Skeletal muscle tissue (tissue), 4 donors: Measurements from ENCODE around the gene ITPRID2. TPM values are rescaled to one million over a fixed set of nuclear protein-coding genes. Genes with fewer than 3 reads are reported as not detected.

Experiments
- H3K27ac ChIP-seq: one replicate; pipeline ENCODE4 v1.7.0; 2013; ENCODE audit warnings: mild to moderate bottlenecking, low read depth, low read length, inconsistent platforms
- H3K27me3 ChIP-seq, 3 donors: one replicate each; pipeline ENCODE4 v1.7.0; 2013; ENCODE audit warnings: low read length in 3 of 3; ENCODE audit not compliant: control insufficient read depth in 3 of 3, insufficient read depth in 3 of 3
- H3K36me3 ChIP-seq, 3 donors: one replicate each; pipeline ENCODE4 v1.7.0; 2013; ENCODE audit warnings: low read length in 3 of 3; ENCODE audit not compliant: control insufficient read depth in 3 of 3, insufficient read depth in 3 of 3
- H3K4me1 ChIP-seq, 3 donors: one replicate each; pipeline ENCODE4 v1.7.0; 2013; ENCODE audit warnings: low read length in 3 of 3, mild to moderate bottlenecking in 3 of 3; ENCODE audit not compliant: control insufficient read depth in 3 of 3, insufficient read depth in 3 of 3
- H3K4me3 ChIP-seq, 3 donors: one replicate each; pipeline ENCODE4 v1.7.0; 2013; ENCODE audit warnings: low read length in 3 of 3
- H3K9ac ChIP-seq, 3 donors: one replicate each; pipeline ENCODE4 v1.7.0; 2013; ENCODE audit warnings: low read length in 3 of 3, mild to moderate bottlenecking in 3 of 3, moderate library complexity in 2 of 3, low read depth in 1 of 3
- H3K9me3 ChIP-seq, 3 donors: one replicate each; pipeline ENCODE4 v1.7.0; 2013; ENCODE audit warnings: low read length in 3 of 3; ENCODE audit not compliant: control insufficient read depth in 3 of 3
- total RNA-seq: library from RNA; depleted of rRNA; stranded (reverse); fragments of >200 nt; gene quantifications from one replicate; pipeline ENCODE4 v1.2.3, GENCODE V29; 2014
- donor health status: Osteomylitis.

Gene ITPRID2
- total RNA-seq, 1 donor from 2014 or later, result 43.3 TPM

DNA sequence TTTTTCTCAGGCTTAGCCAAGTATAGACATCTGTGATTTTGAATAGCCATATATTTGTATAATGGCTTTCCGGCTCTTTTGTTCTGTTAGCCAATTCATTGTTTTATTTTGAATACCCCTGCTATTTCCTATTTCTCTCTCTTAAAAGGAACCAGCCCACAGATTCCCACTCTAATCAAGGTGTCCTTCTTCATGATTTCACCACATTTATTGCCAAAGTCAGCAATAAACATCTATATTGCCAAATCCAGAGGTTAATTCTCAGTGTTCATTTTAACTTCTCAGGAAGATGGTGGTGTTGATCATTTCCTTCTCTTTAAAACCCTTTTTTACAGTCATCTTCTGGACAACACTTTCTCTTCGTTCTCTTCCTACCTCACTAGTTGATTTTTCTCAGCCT lies 13.1 kb upstream of the ITPRID2 start:
- no peaks in the 10 kb centered on the region for H3K9me3 ChIP-seq
- no peak overlapping the region for H3K27ac ChIP-seq
- no peaks in the 10 kb centered on the region for H3K36me3 ChIP-seq
- no peak overlapping the region for H3K9ac ChIP-seq
- no peak overlapping the region for H3K4me3 ChIP-seq
- H3K27me3 ChIP-seq, result no peaks in the 10 kb centered on the region
- H3K4me1 ChIP-seq, result no peaks in the 10 kb centered on the region

DNA sequence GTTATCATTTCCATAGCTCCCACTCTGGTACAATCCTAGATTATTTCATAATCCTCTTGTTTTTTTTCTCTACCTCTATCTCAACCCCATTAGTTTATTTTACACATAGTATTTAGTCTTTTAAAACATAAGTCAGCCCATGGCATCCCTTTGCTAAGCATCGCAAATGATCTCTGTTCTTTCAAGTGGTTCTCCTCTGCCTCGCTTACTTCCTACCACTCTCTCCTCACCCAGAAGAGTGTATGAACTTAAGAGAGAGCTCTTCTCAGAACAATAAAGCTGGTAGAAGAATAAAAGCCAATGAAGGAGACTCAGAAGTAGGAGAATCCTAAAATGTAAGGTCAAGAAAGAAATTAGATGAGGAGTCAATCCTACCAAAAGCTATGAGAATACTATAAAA lies 12.2 kb upstream of the ITPRID2 start:
- H3K4me1 ChIP-seq, result no peaks in the 10 kb centered on the region
- no peak overlapping the region for H3K27ac ChIP-seq
- H3K9me3 ChIP-seq, result no peaks in the 10 kb centered on the region
- H3K36me3 ChIP-seq, result no peaks in the 10 kb centered on the region
- H3K4me3 ChIP-seq, result no peak overlapping the region
- H3K9ac ChIP-seq, result no peak overlapping the region
- no peaks in the 10 kb centered on the region for H3K27me3 ChIP-seq

DNA sequence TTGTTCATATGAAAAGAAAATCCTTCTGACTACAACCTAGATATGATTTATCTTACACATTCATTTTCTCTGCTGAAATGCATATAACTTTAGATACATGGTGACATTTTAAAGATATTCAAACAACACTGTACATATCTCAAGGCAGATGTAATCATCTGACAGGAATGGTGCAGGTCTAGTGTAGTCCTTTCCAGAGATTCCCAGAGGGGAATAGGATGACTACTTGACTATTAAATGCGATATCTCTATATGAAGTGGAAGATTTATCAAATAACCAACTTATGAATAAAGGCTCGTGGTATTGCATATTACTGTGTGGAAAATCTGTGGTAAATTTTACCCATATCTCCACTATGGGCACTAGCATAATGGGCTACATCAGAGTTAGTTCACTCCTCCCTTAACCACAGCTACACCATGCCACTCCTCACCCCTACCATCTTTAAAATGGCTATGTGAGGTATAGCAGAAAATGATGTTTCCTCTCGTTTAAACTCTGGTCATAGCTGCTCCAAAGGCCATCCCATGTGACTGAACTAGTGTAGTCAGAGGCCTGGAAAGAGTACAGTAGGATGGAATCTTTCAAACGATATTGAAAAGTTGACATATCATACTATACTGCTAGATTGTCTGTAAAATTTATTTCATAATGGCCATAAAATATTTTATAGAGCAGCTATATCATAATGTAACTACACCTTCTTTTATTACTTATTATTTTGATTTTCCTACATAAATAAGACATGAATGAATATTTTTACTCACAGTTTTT lies 9.1 kb upstream of the ITPRID2 start:
- Histone ChIP-seq H3K9ac (no peak overlapping the region), H3K27me3 (no peaks in the 10 kb centered on the region), H3K36me3 (no peaks in the 10 kb centered on the region), H3K4me3 (no peak overlapping the region), H3K9me3 (no peaks in the 10 kb centered on the region), H3K27ac (no peak overlapping the region), H3K4me1 (no peaks in the 10 kb centered on the region)

DNA sequence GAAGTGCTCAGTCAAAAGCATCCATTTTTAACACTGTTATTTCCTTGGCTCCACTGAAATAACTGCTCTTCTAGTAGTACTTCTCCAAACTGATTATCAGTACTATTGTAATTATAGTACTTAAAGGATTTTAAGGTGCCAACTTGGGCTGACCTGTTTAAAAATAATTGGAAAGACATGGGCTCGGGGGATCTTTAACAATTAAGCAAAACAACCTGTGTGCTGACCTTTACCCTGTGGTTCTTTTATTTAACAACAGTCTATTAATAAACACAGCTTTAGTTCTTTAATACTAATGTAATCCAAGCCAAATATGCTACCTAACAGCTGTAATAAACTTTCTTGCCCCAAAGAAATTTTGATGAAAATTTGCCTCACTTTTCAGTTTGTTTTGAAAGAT lies 6.9 kb upstream of the ITPRID2 start:
- H3K27ac ChIP-seq, result no peak overlapping the region
- no peaks in the 10 kb centered on the region for H3K9me3 ChIP-seq
- no peak overlapping the region for H3K9ac ChIP-seq

DNA sequence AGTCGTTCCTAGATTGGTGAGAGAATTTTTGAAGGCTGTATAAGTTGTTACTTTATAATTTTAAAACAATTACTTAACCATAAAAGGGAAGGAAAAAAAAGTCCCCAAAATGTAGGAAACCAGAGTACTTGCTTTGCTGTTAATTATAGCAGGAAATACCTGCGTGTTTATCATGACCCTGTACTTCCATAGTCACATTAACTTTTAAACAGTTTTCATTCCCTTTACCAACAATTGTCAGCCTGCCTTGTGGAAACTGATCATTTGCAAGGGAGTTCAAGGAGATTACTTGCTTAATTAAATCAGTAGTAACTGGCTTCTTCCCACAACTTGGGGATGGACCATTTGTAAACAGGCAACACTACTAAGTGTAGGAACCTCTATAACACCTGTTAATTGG lies 6.4 kb upstream of the ITPRID2 start:
- Histone ChIP-seq H3K27me3 (no peaks in the 10 kb centered on the region), H3K4me3 (no peak overlapping the region), H3K27ac (no peak overlapping the region), H3K9ac (no peak overlapping the region), H3K4me1 (no peaks in the 10 kb centered on the region), H3K36me3 (no peaks in the 10 kb centered on the region), H3K9me3 (no peaks in the 10 kb centered on the region)

More for the DNA sequence above, 6.9 kb upstream of the ITPRID2 start:
- no peaks in the 10 kb centered on the region for H3K27me3 ChIP-seq
- H3K4me3 ChIP-seq, result no peak overlapping the region
- H3K36me3 ChIP-seq, result no peaks in the 10 kb centered on the region
- no peaks in the 10 kb centered on the region for H3K4me1 ChIP-seq

DNA sequence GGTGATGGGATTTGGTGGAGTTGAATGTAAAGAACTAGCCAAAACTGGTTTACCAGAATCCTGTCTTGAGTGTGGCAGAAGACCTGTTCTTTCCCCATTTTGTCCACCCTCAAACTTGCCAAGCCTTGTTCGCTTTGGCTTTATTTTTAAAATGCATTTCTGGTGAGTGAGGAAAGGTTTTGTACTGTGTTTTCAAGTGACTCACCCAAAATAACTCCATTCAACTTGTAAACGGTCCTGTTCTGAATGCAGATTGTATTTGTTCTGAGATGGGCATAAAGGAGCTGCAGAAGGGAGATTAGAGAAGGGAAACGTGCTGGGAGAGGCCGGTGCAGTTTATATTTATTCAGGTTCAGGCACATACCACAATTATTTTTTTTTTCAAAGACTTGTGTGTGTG lies 5.3 kb upstream of the ITPRID2 start:
- Histone ChIP-seq H3K4me3 (no peak overlapping the region), H3K27ac (no peak overlapping the region), H3K9ac (no peak overlapping the region), H3K27me3 (no peaks in the 10 kb centered on the region), H3K9me3 (no peaks in the 10 kb centered on the region), H3K4me1 (peaks cover under 1 to 5% (median 5%) of the 10 kb centered on the region in 3 donors), H3K36me3 (no peaks in the 10 kb centered on the region)

DNA sequence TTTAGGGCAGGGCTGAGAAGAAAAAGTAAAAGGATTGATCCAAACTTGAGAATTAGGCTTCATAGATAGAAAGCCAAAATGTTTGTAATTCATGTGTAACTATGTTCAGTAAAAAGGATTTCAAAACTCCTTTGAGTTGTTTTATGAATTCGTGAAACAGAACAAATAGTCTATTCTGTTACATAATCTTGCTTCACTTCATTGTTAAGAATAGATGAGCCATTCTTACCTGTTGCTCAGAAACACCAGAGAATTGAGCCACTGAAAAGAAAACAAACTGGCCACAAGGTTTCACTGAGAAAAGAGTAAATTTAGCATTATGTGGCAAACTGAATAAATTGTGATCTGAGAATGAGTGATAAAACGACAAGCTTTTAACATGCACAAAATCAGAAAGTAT lies 4.5 kb upstream of the ITPRID2 start:
- Histone ChIP-seq H3K4me3 (no peak overlapping the region), H3K27ac (no peak overlapping the region), H3K4me1 (peaks cover 2 to 7% (median 6%) of the 10 kb centered on the region in 3 donors), H3K36me3 (no peaks in the 10 kb centered on the region), H3K9me3 (no peaks in the 10 kb centered on the region), H3K9ac (no peak overlapping the region), H3K27me3 (no peaks in the 10 kb centered on the region)

DNA sequence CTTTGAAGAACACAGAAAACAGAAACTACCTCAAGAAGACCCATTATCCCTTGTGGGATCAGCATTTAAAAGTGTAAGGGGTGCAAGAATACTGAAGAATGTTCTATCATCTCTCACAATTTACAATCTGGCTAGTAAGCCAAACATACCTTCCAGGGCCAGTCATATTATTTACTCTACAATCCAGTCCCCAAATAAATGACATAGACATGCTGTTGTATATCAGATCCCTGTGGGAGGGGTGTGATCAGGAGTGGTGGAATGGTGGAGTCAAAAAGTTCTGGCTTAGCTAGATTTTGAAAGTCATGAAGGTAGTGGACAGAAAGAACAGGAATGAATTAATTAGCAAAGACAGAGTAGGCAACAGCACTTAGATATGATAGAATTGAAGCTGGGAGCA lies 1.8 kb upstream of the ITPRID2 start:
- no peaks in the 10 kb centered on the region for H3K27me3 ChIP-seq
- H3K4me3 ChIP-seq, result no peak overlapping the region
- peaks cover 2 to 22% (median 6%) of the 10 kb centered on the region in 3 donors for H3K4me1 ChIP-seq
- no peaks in the 10 kb centered on the region for H3K9me3 ChIP-seq
- peak overlapping the region; percentile 76 for H3K27ac ChIP-seq
- H3K9ac ChIP-seq, result no peak overlapping the region
- peaks cover 0 to 4% (median 0%) of the 10 kb centered on the region in 3 donors for H3K36me3 ChIP-seq

DNA sequence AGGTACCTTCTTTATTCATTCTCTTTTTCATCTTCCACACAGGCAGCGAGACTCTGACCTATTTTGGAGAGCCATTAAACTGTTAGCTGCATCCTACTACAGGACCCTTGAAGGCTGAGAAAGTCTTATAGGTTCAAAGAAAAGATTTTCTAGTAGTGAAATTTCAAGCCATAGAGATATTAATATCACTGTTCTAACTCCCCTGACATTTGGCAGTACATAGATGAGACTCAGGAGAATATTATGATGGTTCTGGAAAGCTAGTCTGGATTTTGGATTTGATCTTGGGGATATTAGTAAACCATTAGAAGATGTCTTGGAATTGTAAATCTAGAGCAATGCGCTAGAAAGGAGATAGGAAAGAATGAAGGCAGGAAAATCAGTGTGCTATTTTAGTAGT lies 1.3 kb upstream of the ITPRID2 start:
- peak overlapping the region; percentile 76 for H3K27ac ChIP-seq
- no peaks in the 10 kb centered on the region for H3K9me3 ChIP-seq
- H3K4me1 ChIP-seq, result peaks cover 2 to 22% (median 6%) of the 10 kb centered on the region in 3 donors
- H3K27me3 ChIP-seq, result no peaks in the 10 kb centered on the region
- H3K9ac ChIP-seq, result no peak overlapping the region
- H3K36me3 ChIP-seq, result peaks cover 0 to 4% (median 0%) of the 10 kb centered on the region in 3 donors
- no peak overlapping the region for H3K4me3 ChIP-seq

DNA sequence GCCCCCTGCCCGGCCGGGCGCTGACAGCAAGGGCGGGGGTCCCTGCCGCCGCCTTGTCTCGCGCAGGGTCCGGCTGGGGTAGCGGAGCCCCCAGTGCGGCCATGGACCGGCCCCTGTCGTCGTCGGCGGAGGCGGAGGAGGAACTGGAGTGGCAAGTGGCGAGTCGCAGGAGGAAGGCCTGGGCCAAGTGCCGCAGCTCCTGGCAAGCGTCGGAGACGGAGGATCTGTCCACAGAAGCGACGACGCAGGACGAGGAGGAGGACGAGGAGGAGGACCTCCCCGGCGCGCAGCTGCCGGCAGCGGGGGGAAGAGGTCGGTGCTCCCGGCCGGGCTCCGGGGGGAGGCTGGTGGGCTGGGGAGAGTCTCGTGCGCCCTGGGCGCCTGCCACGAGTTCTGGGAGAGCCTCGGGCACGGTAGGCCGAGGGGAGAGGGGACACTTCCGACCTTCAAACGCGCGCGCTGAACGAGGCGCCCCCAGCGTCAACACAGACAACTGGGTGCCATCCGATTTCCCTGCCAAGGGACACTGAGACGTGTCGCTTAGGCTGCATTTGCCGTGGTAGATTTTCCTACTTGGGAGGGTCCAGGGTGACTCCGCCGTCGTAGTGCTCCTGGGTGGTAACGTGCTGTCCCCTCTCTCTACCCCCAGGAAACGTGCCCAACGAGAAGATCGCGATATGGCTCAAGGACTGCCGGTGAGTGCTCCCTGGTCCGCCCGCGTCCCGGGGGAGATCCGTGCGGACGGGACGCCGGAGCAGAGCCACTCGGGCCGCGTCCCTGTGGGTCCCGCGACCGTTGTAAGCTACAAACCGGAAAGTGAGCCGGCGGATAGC lies 652 bp downstream of the ITPRID2 start:
- H3K27ac ChIP-seq, result peak overlapping the region; percentile 93
- H3K9me3 ChIP-seq, result no peaks in the 10 kb centered on the region
- peaks cover 0 to 4% (median 0%) of the 10 kb centered on the region in 3 donors for H3K36me3 ChIP-seq
- H3K27me3 ChIP-seq, result no peaks in the 10 kb centered on the region
- peaks cover 2 to 22% (median 11%) of the 10 kb centered on the region in 3 donors for H3K4me1 ChIP-seq
- peak overlapping the region; percentile 94 to 99 (median 95) for H3K4me3 ChIP-seq
- H3K9ac ChIP-seq, result peak overlapping the region; percentile 88 to 97 (median 96)
